ENCODE measurements around the gene HSDL2.
"Not testable (repeated sequence)": the region's sequence is repeated elsewhere in the genome, so short reads cannot be mapped to it uniquely, and the experiment has no call there.

The HSDL2 gene

GRCh38 chr9:112506571-112506970, 126.7 kb downstream of the HSDL2 start:
- Histone ChIP-seq H3K27me3 (replicated peaks; ENCODE audit: control insufficient read depth, insufficient read depth, low read length) (no peaks in the 10 kb centered on the region), H3K4me3 (replicated peaks; ENCODE audit: low read depth, low read length) (no peak overlapping the region), H3K36me3 (ENCODE audit: control insufficient read depth, insufficient read depth, low read length) (no peaks in the 10 kb centered on the region)
- no peak for TF ChIP-seq CTCF (IDR thresholded peaks at IDR 0.05; ENCODE audit: insufficient read depth, low read length, poor library complexity, severe bottlenecking)
- DNase-seq (ENCODE audit: extremely low read depth, insufficient read length) = no peak

- no peak for TF ChIP-seq CTCF (IDR thresholded peaks at IDR 0.05; ENCODE audit: insufficient read depth, low read length, poor library complexity, severe bottlenecking)
- Histone ChIP-seq H3K4me3 (replicated peaks; ENCODE audit: low read depth, low read length) (no peak overlapping the region), H3K27me3 (replicated peaks; ENCODE audit: control insufficient read depth, insufficient read depth, low read length) (no peaks in the 10 kb centered on the region)
These were observed 127.2 kb downstream of the HSDL2 start for GRCh38 chr9:112507001-112507680.

GRCh38 chr9:112508377-112508776, 128.5 kb downstream of the HSDL2 start:
- no peak for TF ChIP-seq CTCF (IDR thresholded peaks at IDR 0.05; ENCODE audit: insufficient read depth, low read length, poor library complexity, severe bottlenecking)
- H3K4me3 ChIP-seq (replicated peaks; ENCODE audit: low read depth, low read length) = no peak overlapping the region
- no peaks in the 10 kb centered on the region for H3K27me3 ChIP-seq (replicated peaks; ENCODE audit: control insufficient read depth, insufficient read depth, low read length)
- DNase-seq (ENCODE audit: extremely low read depth, insufficient read length) = no peak
- no peaks in the 10 kb centered on the region for H3K36me3 ChIP-seq (ENCODE audit: control insufficient read depth, insufficient read depth, low read length)

More at GRCh38 chr9:112507001-112507680, 127.2 kb downstream of the HSDL2 start:
- H3K36me3 ChIP-seq (ENCODE audit: control insufficient read depth, insufficient read depth, low read length) = no peaks in the 10 kb centered on the region
- no peak for DNase-seq (ENCODE audit: extremely low read depth, insufficient read length)

GRCh38 chr9:112512377-112512776, 132.5 kb downstream of the HSDL2 start:
- not testable (repeated sequence) for H3K36me3 ChIP-seq (ENCODE audit: control insufficient read depth, insufficient read depth, low read length); DNase-seq (ENCODE audit: extremely low read depth, insufficient read length); H3K4me3 ChIP-seq (replicated peaks; ENCODE audit: low read depth, low read length); H3K27me3 ChIP-seq (replicated peaks; ENCODE audit: control insufficient read depth, insufficient read depth, low read length)

GRCh38 chr9:112516769-112517168, 136.9 kb downstream of the HSDL2 start:
- Histone ChIP-seq H3K27me3 (replicated peaks; ENCODE audit: control insufficient read depth, insufficient read depth, low read length) (no peaks in the 10 kb centered on the region), H3K36me3 (ENCODE audit: control insufficient read depth, insufficient read depth, low read length) (no peaks in the 10 kb centered on the region), H3K4me3 (replicated peaks; ENCODE audit: low read depth, low read length) (no peak overlapping the region)
- TF ChIP-seq CTCF (IDR thresholded peaks at IDR 0.05; ENCODE audit: insufficient read depth, low read length, poor library complexity, severe bottlenecking) = no peak
- DNase-seq (ENCODE audit: extremely low read depth, insufficient read length) = no peak

- no peak for DNase-seq (ENCODE audit: extremely low read depth, insufficient read length)
These were observed 140.2 kb downstream of the HSDL2 start for GRCh38 chr9:112520069-112520468.

More at GRCh38 chr9:112520069-112520468, 140.2 kb downstream of the HSDL2 start:
- TF ChIP-seq CTCF (IDR thresholded peaks at IDR 0.05; ENCODE audit: insufficient read depth, low read length, poor library complexity, severe bottlenecking) = no peak
- no peak overlapping the region for H3K4me3 ChIP-seq (replicated peaks; ENCODE audit: low read depth, low read length)
- no peaks in the 10 kb centered on the region for H3K36me3 ChIP-seq (ENCODE audit: control insufficient read depth, insufficient read depth, low read length)
- H3K27me3 ChIP-seq (replicated peaks; ENCODE audit: control insufficient read depth, insufficient read depth, low read length) = no peaks in the 10 kb centered on the region
